Measurements from ENCODE around the gene URI1. TPM values are rescaled to one million over a fixed set of nuclear protein-coding genes. Genes with fewer than 3 reads are reported as not detected.

Gene URI1
- total RNA-seq, 1 donor, result 86.1 TPM

- Histone ChIP-seq H3K27me3 (ENCODE audit: insufficient read depth, low read length) (no peaks in the 10 kb centered on the region), H3K4me3 (ENCODE audit: insufficient read depth, low read length) (no peak overlapping the region), H4K20me1 (ENCODE audit: insufficient read depth, low read length) (no peaks in the 10 kb centered on the region), H3K79me2 (ENCODE audit: insufficient read depth, low read length) (no peaks in the 10 kb centered on the region), H2AFZ (ENCODE audit: low read length) (no peak overlapping the region), H3K27ac (ENCODE audit: low read depth, low read length) (no peak overlapping the region), H3K9me3 (ENCODE audit: low read depth, low read length) (no peaks in the 10 kb centered on the region), H3K36me3 (ENCODE audit: insufficient read depth, low read length) (no peaks in the 10 kb centered on the region), H3K4me2 (ENCODE audit: insufficient read depth, low read length) (no peak overlapping the region), H3K4me1 (ENCODE audit: insufficient read depth, low read length) (no peaks in the 10 kb centered on the region)
- DNase-seq (ENCODE audit: insufficient read length, low spot score, missing footprints), result peak; percentile 78
- TF ChIP-seq CTCF (IDR thresholded peaks at IDR 0.05; ENCODE audit: extremely low read depth, low read depth, low read length), result no peak
Observed at GRCh38 chr19:30062907-30063649, 121.0 kb downstream of the URI1 start.

- H3K27me3 ChIP-seq (ENCODE audit: insufficient read depth, low read length), result no peaks in the 10 kb centered on the region
- peak; percentile 55 for DNase-seq (ENCODE audit: insufficient read length, low spot score, missing footprints)
- no peak overlapping the region for H2AFZ ChIP-seq (ENCODE audit: low read length)
- no peaks in the 10 kb centered on the region for H3K79me2 ChIP-seq (ENCODE audit: insufficient read depth, low read length)
- H3K4me1 ChIP-seq (ENCODE audit: insufficient read depth, low read length), result no peaks in the 10 kb centered on the region
- no peak for TF ChIP-seq CTCF (IDR thresholded peaks at IDR 0.05; ENCODE audit: extremely low read depth, low read depth, low read length)
- no peak overlapping the region for H3K4me3 ChIP-seq (ENCODE audit: insufficient read depth, low read length)
- no peak overlapping the region for H3K4me2 ChIP-seq (ENCODE audit: insufficient read depth, low read length)
- H4K20me1 ChIP-seq (ENCODE audit: insufficient read depth, low read length), result no peaks in the 10 kb centered on the region
- no peaks in the 10 kb centered on the region for H3K36me3 ChIP-seq (ENCODE audit: insufficient read depth, low read length)
- no peak overlapping the region for H3K27ac ChIP-seq (ENCODE audit: low read depth, low read length)
- H3K9me3 ChIP-seq (ENCODE audit: low read depth, low read length), result no peaks in the 10 kb centered on the region
Observed at GRCh38 chr19:30063650-30064347, 121.8 kb downstream of the URI1 start.

- Histone ChIP-seq H4K20me1 (ENCODE audit: insufficient read depth, low read length) (no peaks in the 10 kb centered on the region), H3K27ac (ENCODE audit: low read depth, low read length) (no peak overlapping the region), H3K4me2 (ENCODE audit: insufficient read depth, low read length) (no peak overlapping the region), H2AFZ (ENCODE audit: low read length) (no peak overlapping the region), H3K79me2 (ENCODE audit: insufficient read depth, low read length) (no peaks in the 10 kb centered on the region), H3K4me3 (ENCODE audit: insufficient read depth, low read length) (no peak overlapping the region), H3K9me3 (ENCODE audit: low read depth, low read length) (no peaks in the 10 kb centered on the region), H3K36me3 (ENCODE audit: insufficient read depth, low read length) (no peaks in the 10 kb centered on the region), H3K4me1 (ENCODE audit: insufficient read depth, low read length) (no peaks in the 10 kb centered on the region), H3K27me3 (ENCODE audit: insufficient read depth, low read length) (no peaks in the 10 kb centered on the region)
- TF ChIP-seq CTCF (IDR thresholded peaks at IDR 0.05; ENCODE audit: extremely low read depth, low read depth, low read length), result no peak
- DNase-seq (ENCODE audit: insufficient read length, low spot score, missing footprints), result peak; percentile 48
Observed at GRCh38 chr19:30064348-30064699, 122.3 kb downstream of the URI1 start.

- H3K4me3 ChIP-seq (ENCODE audit: insufficient read depth, low read length), result no peak overlapping the region
- no peak overlapping the region for H3K4me2 ChIP-seq (ENCODE audit: insufficient read depth, low read length)
- no peaks in the 10 kb centered on the region for H3K9me3 ChIP-seq (ENCODE audit: low read depth, low read length)
- no peaks in the 10 kb centered on the region for H3K79me2 ChIP-seq (ENCODE audit: insufficient read depth, low read length)
- peak; percentile 65 for DNase-seq (ENCODE audit: insufficient read length, low spot score, missing footprints)
- no peak for TF ChIP-seq CTCF (IDR thresholded peaks at IDR 0.05; ENCODE audit: extremely low read depth, low read depth, low read length)
- no peaks in the 10 kb centered on the region for H3K27me3 ChIP-seq (ENCODE audit: insufficient read depth, low read length)
- H3K27ac ChIP-seq (ENCODE audit: low read depth, low read length), result no peak overlapping the region
- H2AFZ ChIP-seq (ENCODE audit: low read length), result no peak overlapping the region
- no peaks in the 10 kb centered on the region for H3K36me3 ChIP-seq (ENCODE audit: insufficient read depth, low read length)
- H4K20me1 ChIP-seq (ENCODE audit: insufficient read depth, low read length), result no peaks in the 10 kb centered on the region
- H3K4me1 ChIP-seq (ENCODE audit: insufficient read depth, low read length), result no peaks in the 10 kb centered on the region
Observed at GRCh38 chr19:30064771-30065494, 122.9 kb downstream of the URI1 start.
